GM19455 (cell line): ENCODE results near the gene MRGPRX1.
"Not testable (repeated sequence)": the region's sequence is repeated elsewhere in the genome, so short reads cannot be mapped to it uniquely, and the experiment has no call there.

Source experiments
- ATAC-seq: cut with Tn5 transposase; IDR thresholded peaks from one replicate; pipeline ENCODE4 v1.9.1; 2021; ENCODE audit not compliant: unreplicated experiment

Gene MRGPRX1

GRCh38 chr11:18939314-18939713, at the start of gene MRGPRX1:
TSS of gene MRGPRX1 (minus strand) at chr11:18939414. CDS start at chr11:18934784, 4,630 bp downstream.
- no peak for ATAC-seq

- no peak for ATAC-seq
These were observed 48.4 kb upstream of the MRGPRX1 start for GRCh38 chr11:18987454-18988231.

GRCh38 chr11:18986744-18987143, 47.5 kb upstream of the MRGPRX1 start:
- ATAC-seq, result no peak

- ATAC-seq, result no peak
These were observed 42.7 kb upstream of the MRGPRX1 start for GRCh38 chr11:18981897-18982296.

- ATAC-seq, result no peak
These were observed 35.0 kb upstream of the MRGPRX1 start for GRCh38 chr11:18974192-18974591.

GRCh38 chr11:18972336-18972735, 33.1 kb upstream of the MRGPRX1 start:
- no peak for ATAC-seq

- ATAC-seq, result no peak
These were observed 30.5 kb upstream of the MRGPRX1 start for GRCh38 chr11:18969720-18970119.

GRCh38 chr11:18958221-18958910, 19.2 kb upstream of the MRGPRX1 start:
- no peak for ATAC-seq

- no peak for ATAC-seq
These were observed 17.4 kb upstream of the MRGPRX1 start for GRCh38 chr11:18956630-18957029.

GRCh38 chr11:18936002-18936673, 3.1 kb downstream of the MRGPRX1 start:
- no peak for ATAC-seq

- no peak for ATAC-seq
These were observed 4.9 kb downstream of the MRGPRX1 start for GRCh38 chr11:18934195-18934814.

- ATAC-seq, result no peak
These were observed 11.5 kb downstream of the MRGPRX1 start for GRCh38 chr11:18927550-18928322.

GRCh38 chr11:18925426-18925825, 13.8 kb downstream of the MRGPRX1 start:
- not testable (repeated sequence) for ATAC-seq

GRCh38 chr11:18912883-18913282, 26.3 kb downstream of the MRGPRX1 start:
- no peak for ATAC-seq

- no peak for ATAC-seq
These were observed 31.8 kb downstream of the MRGPRX1 start for GRCh38 chr11:18907391-18907790.

- not testable (repeated sequence) for ATAC-seq
These were observed 38.6 kb downstream of the MRGPRX1 start for GRCh38 chr11:18900637-18901036.

GRCh38 chr11:18900151-18900611, 39.0 kb downstream of the MRGPRX1 start:
- ATAC-seq, result not testable (repeated sequence)

GRCh38 chr11:18891712-18892111, 47.5 kb downstream of the MRGPRX1 start:
- ATAC-seq, result not testable (repeated sequence)

GRCh38 chr11:18890615-18891014, 48.6 kb downstream of the MRGPRX1 start:
- ATAC-seq, result no peak
